GM15510 (cell line): ENCODE measurements around the gene SMCR8.

Experiments used
- POLR2A ChIP-seq: IDR thresholded peaks from 3 replicates; pipeline ENCODE4 v1.6.1; 2011; ENCODE audit warnings: borderline replicate concordance; ENCODE audit not compliant: insufficient read length; ENCODE audit errors: extremely low read depth

Gene SMCR8

GRCh38 chr17:18314731-18315561 is at the start of gene SMCR8, which contains the start of gene TOP3A:
TSS of gene SMCR8 (plus strand) at chr17:18315293. CDS start at chr17:18315790, 497 bp downstream.
TSS of gene TOP3A (minus strand) at chr17:18314994. CDS start at chr17:18314778, 216 bp downstream.
- TF ChIP-seq POLR2A = peak; percentile 62

- no peak for TF ChIP-seq POLR2A
Observed at GRCh38 chr17:18267366-18267765, 47.7 kb upstream of the SMCR8 start.

- no peak for TF ChIP-seq POLR2A
Observed at GRCh38 chr17:18267927-18268711, 47.0 kb upstream of the SMCR8 start.

- TF ChIP-seq POLR2A = no peak
Observed at GRCh38 chr17:18270046-18270931, 44.8 kb upstream of the SMCR8 start.

- TF ChIP-seq POLR2A = no peak
Observed at GRCh38 chr17:18277076-18277475, 38.0 kb upstream of the SMCR8 start.

- TF ChIP-seq POLR2A = no peak
Observed at GRCh38 chr17:18278867-18279266, 36.2 kb upstream of the SMCR8 start.

GRCh38 chr17:18280249-18280648 is 34.8 kb upstream of the SMCR8 start:
- no peak for TF ChIP-seq POLR2A

- no peak for TF ChIP-seq POLR2A
Observed at GRCh38 chr17:18280766-18281371, 34.2 kb upstream of the SMCR8 start.

- no peak for TF ChIP-seq POLR2A
Observed at GRCh38 chr17:18281788-18282187, 33.3 kb upstream of the SMCR8 start.

GRCh38 chr17:18285296-18285695 is 29.8 kb upstream of the SMCR8 start:
- TF ChIP-seq POLR2A = no peak

- no peak for TF ChIP-seq POLR2A
Observed at GRCh38 chr17:18291718-18292540, 23.2 kb upstream of the SMCR8 start.

GRCh38 chr17:18300725-18301480 is 14.2 kb upstream of the SMCR8 start:
- TF ChIP-seq POLR2A = no peak

- TF ChIP-seq POLR2A = no peak
Observed at GRCh38 chr17:18309202-18309601, 5.9 kb upstream of the SMCR8 start.
